Lower leg skin (tissue), 3 donors: ENCODE data around the gene TMPRSS6.

Experiments used
- CTCF ChIP-seq, 3 donors: fragments of 450-650 bp; IDR thresholded peaks; one replicate each; pipeline ENCODE4 v1.5.1; 2016; ENCODE audit warnings: antibody characterized with exemption in 3 of 3, mild to moderate bottlenecking in 3 of 3, moderate library complexity in 2 of 3
- POLR2A ChIP-seq, 2 donors: fragments of 450-650 bp; IDR thresholded peaks; one replicate each; pipeline ENCODE4 v1.6.1; 2016 to 2017; ENCODE audit warnings: antibody characterized with exemption in 2 of 2, mild to moderate bottlenecking in 1 of 2, moderate library complexity in 1 of 2

GRCh38 chr22:37080838-37081237 lies 28.7 kb downstream of the TMPRSS6 start:
- TF ChIP-seq CTCF (IDR thresholded peaks at IDR 0.05) (no peak), POLR2A (IDR thresholded peaks at IDR 0.05) (no peak)
